A549 (cell line): ENCODE measurements around the gene NEK1.

ENCODE experiments used
- CTCF ChIP-seq: fragments of >200 bp; sonication (Bioruptor Twin); formaldehyde crosslinking; IDR thresholded peaks from 3 replicates; pipeline ENCODE4 v1.5.1; 2016
- EP300 ChIP-seq, 2 experiments: fragments of >200 bp; sonication (Bioruptor Twin); formaldehyde crosslinking; IDR thresholded peaks; 2 replicates in 1 of 2; 3 replicates in 1 of 2; pipeline ENCODE4 v1.6.1; 2016 to 2017
- HMGXB4 ChIP-seq: fragments of 250-450 bp; sonication (Bioruptor Pico); IDR thresholded peaks from 2 replicates; pipeline ENCODE4 v1.5.0; 2021; ENCODE audit warnings: mild to moderate bottlenecking, moderate library complexity, borderline replicate concordance
- MAX ChIP-seq: IDR thresholded peaks from 2 replicates; pipeline ENCODE4 v1.6.1; 2012
- PBX3 ChIP-seq: IDR thresholded peaks from 2 replicates; pipeline ENCODE4 v1.6.1; 2012
- POLR2A ChIP-seq: IDR thresholded peaks from 2 replicates; pipeline ENCODE4 v1.6.1; 2012; ENCODE audit warnings: mild to moderate bottlenecking, low read length

- TF ChIP-seq POLR2A (no peak), MAX (no peak), CTCF (no peak), PBX3 (no peak), EP300 (IDR thresholded peaks at IDR 0.05) (no peak), HMGXB4 (CRISPR knock-in tag) (no peak)
These were observed 7.5 kb downstream of the NEK1 start for GRCh38 chr4:169604903-169605331.
